ENCODE results near the gene ADGRD1. TPM values are rescaled to one million over a fixed set of nuclear protein-coding genes. Genes with fewer than 3 reads are reported as not detected.

The ADGRD1 gene
- polyA plus RNA-seq, 3 donors: 3.3 to 11.0 (median 10.3) TPM

GRCh38 chr12:130977046-130977742, 23.5 kb downstream of the ADGRD1 start:
- WGBS, 3 donors: 84 to 90% (median 87%) methylated on average over 17 of the region's 17 CpGs
- H3K27ac ChIP-seq (ENCODE audit: low read depth, low read length): no peak overlapping the region

- H3K27ac ChIP-seq (ENCODE audit: low read depth, low read length): no peak overlapping the region
- WGBS, 3 donors: 91 to 92% (median 91%) methylated on average over 10 of the region's 10 CpGs
These were observed 24.0 kb downstream of the ADGRD1 start for GRCh38 chr12:130977743-130978095.

- WGBS, 3 donors: 52 to 81% (median 53%) methylated on average over 12 of the region's 12 CpGs
- no peak overlapping the region for H3K27ac ChIP-seq (ENCODE audit: low read depth, low read length)
These were observed 25.1 kb downstream of the ADGRD1 start for GRCh38 chr12:130978785-130979184.

GRCh38 chr12:130981074-130981742, 27.5 kb downstream of the ADGRD1 start:
- whole genome bisulfite sequencing, 3 donors: 43 to 64% (median 51%) methylated on average over 11 of the region's 11 CpGs
- H3K27ac ChIP-seq (ENCODE audit: low read depth, low read length): no peak overlapping the region

- 90 to 94% (median 92%) methylated on average over 12 of the region's 12 CpGs for WGBS, 3 donors
- no peak overlapping the region for H3K27ac ChIP-seq (ENCODE audit: low read depth, low read length)
These were observed 28.2 kb downstream of the ADGRD1 start for GRCh38 chr12:130981911-130982310.

GRCh38 chr12:130982565-130983225, 29.0 kb downstream of the ADGRD1 start:
- H3K27ac ChIP-seq (ENCODE audit: low read depth, low read length): no peak overlapping the region
- 62 to 72% (median 66%) methylated on average over 11 of the region's 11 CpGs for WGBS, 3 donors

- WGBS, 3 donors: 37 to 67% (median 65%) methylated on average over 7 of the region's 7 CpGs
- no peak overlapping the region for H3K27ac ChIP-seq (ENCODE audit: low read depth, low read length)
These were observed 29.8 kb downstream of the ADGRD1 start for GRCh38 chr12:130983328-130984017.

GRCh38 chr12:130984183-130985058, 30.7 kb downstream of the ADGRD1 start:
- no peak overlapping the region for H3K27ac ChIP-seq (ENCODE audit: low read depth, low read length)
- 89 to 90% (median 90%) methylated on average over 12 of the region's 12 CpGs for WGBS, 3 donors

- 64 to 82% (median 80%) methylated on average over 22 of the region's 22 CpGs for WGBS, 3 donors
- no peak overlapping the region for H3K27ac ChIP-seq (ENCODE audit: low read depth, low read length)
These were observed 33.6 kb downstream of the ADGRD1 start for GRCh38 chr12:130987151-130987931.

GRCh38 chr12:130988261-130988660, 34.6 kb downstream of the ADGRD1 start:
- 84 to 92% (median 92%) methylated on average over 5 of the region's 5 CpGs for WGBS, 3 donors
- H3K27ac ChIP-seq (ENCODE audit: low read depth, low read length): no peak overlapping the region

GRCh38 chr12:130988751-130989150, 35.0 kb downstream of the ADGRD1 start:
- 65 to 76% (median 65%) methylated on average over 2 of the region's 2 CpGs for WGBS, 3 donors

GRCh38 chr12:130989391-130989790, 35.7 kb downstream of the ADGRD1 start:
- 88 to 95% (median 91%) methylated on average over 8 of the region's 8 CpGs for WGBS, 3 donors
- H3K27ac ChIP-seq (ENCODE audit: low read depth, low read length): no peak overlapping the region

More at GRCh38 chr12:130988751-130989150, 35.0 kb downstream of the ADGRD1 start:
- H3K27ac ChIP-seq (ENCODE audit: low read depth, low read length): no peak overlapping the region

- WGBS, 3 donors: 70 to 83% (median 72%) methylated on average over 8 of the region's 8 CpGs
- no peak overlapping the region for H3K27ac ChIP-seq (ENCODE audit: low read depth, low read length)
These were observed 36.3 kb downstream of the ADGRD1 start for GRCh38 chr12:130990034-130990433.

GRCh38 chr12:130992448-130992847, 38.7 kb downstream of the ADGRD1 start:
- no peak overlapping the region for H3K27ac ChIP-seq (ENCODE audit: low read depth, low read length)
- 57 to 77% (median 72%) methylated on average over 8 of the region's 8 CpGs for WGBS, 3 donors

- WGBS, 3 donors: 82 to 86% (median 83%) methylated on average over 5 of the region's 5 CpGs
- H3K27ac ChIP-seq (ENCODE audit: low read depth, low read length): no peak overlapping the region
These were observed 39.4 kb downstream of the ADGRD1 start for GRCh38 chr12:130992979-130993538.

GRCh38 chr12:130993759-130994670, 40.3 kb downstream of the ADGRD1 start:
- 92 to 95% (median 93%) methylated on average over 32 of the region's 32 CpGs for WGBS, 3 donors
- no peak overlapping the region for H3K27ac ChIP-seq (ENCODE audit: low read depth, low read length)

Data from adipose tissue (tissue), 3 donors.